Upper lobe of right lung (tissue), 1 donor: ENCODE data around the gene SREBF2. TPM values are rescaled to one million over a fixed set of nuclear protein-coding genes. Genes with fewer than 3 reads are reported as not detected.

ENCODE experiments used
- ATAC-seq: fragments of 200-7000 bp; cut with Tn5 transposase; one replicate; pipeline ENCODE4 v1.9.1; 2020; ENCODE audit warnings: mild to moderate bottlenecking, moderate library complexity
- DNase-seq: peaks from one replicate; pipeline ENCODE4 v3.0.0-alpha.2; 2020
- H3K27ac ChIP-seq: fragments of 200-600 bp; one replicate; pipeline ENCODE4 v1.8.0; 2022
- H3K27me3 ChIP-seq: fragments of 200-600 bp; one replicate; pipeline ENCODE4 v1.8.0; 2022; ENCODE audit warnings: mild to moderate bottlenecking
- H3K36me3 ChIP-seq: fragments of 200-600 bp; one replicate; pipeline ENCODE4 v1.8.0; 2022
- H3K4me1 ChIP-seq: fragments of 200-600 bp; one replicate; pipeline ENCODE4 v1.8.0; 2022
- H3K4me3 ChIP-seq: fragments of 200-600 bp; one replicate; pipeline ENCODE4 v1.8.0; 2022; ENCODE audit warnings: mild to moderate bottlenecking
- H3K9me3 ChIP-seq: fragments of 200-600 bp; one replicate; pipeline ENCODE4 v1.8.0; 2022
- intact Hi-C: fragments of 100-400 bp; cut with DNase I; formaldehyde crosslinking; loops from one replicate; pipeline ENCODE4 v1.11.0; 2022
- total RNA-seq: library from RNA; stranded (reverse); fragmentation: NEBNext Ultra II Directional; extraction: Animal tissue kit (Norgen Biotek cat#: 25700); gene quantifications from one replicate; pipeline ENCODE4 v1.2.1, GENCODE V29; 2021
- TF ChIP-seq, protein P1 (sequence below): fragments of 200-600 bp; IDR thresholded peaks from one replicate; pipeline ENCODE4 v1.8.0; 2022; ENCODE audit warnings: antibody characterized with exemption
- donor health status: DM: no; HTN: yes; CAD: no; lungs with severe emphysema.

Gene SREBF2
- total RNA-seq, 1 donor from 2014 or later, result 156 TPM

DNA sequence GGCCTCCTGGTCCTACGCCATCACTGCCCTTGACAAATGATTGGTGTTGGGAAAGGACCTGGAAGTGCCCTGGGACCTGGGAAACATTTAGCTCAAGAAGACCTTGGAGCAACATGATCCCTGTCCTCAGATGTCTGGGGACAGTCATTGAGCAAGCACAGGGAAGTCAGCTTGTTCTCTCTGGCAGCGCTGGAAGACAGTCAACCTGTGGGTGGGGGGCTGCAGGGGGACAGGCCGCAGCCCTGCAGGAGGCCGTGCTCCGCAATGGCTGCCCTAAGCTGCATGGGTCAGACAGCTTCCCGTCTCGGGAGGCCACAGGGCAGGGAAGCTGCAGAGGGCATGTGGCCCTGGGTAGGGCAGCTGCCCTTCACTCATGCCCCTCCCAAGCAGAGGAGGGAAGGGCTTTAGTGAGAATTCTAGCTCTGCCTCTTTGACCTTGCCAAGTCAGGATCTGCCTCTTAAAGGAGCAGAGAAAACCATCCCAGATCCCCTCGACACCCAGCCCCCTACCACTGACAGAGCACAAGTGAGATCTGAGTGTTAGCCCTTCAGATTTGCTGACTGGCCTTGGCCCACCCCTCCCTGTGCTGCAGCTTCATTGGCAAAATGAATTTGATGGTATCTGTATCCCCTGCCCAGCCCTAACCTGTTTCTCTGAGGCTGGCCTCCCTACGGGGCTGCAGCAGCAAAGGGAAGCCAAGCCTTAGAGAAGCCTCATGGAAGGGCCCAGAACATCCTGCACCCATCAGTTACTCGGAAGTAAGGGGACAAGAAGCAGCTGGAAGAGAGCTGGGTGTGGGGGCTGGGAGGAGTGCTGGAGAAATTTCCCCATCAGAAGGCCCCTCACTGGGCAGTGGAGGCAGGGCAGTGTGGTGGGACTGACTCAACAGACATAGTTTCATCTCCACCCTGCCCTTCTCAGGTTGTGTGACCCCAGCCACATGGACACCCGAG, 6.2 kb upstream of the SREBF2 start:
- H3K4me3 ChIP-seq, result no peak overlapping the region
- H3K36me3 ChIP-seq, result no peaks in the 10 kb centered on the region
- H3K9me3 ChIP-seq, result no peaks in the 10 kb centered on the region
- ATAC-seq, result peak; percentile 14
- no peak overlapping the region for H3K27ac ChIP-seq
- intact Hi-C loops, result loop anchor here (10.0 kb wide), 1 partner anchor 118 kb away; the partner anchor contains the start of gene CENPM
- TF ChIP-seq, protein P1, sequence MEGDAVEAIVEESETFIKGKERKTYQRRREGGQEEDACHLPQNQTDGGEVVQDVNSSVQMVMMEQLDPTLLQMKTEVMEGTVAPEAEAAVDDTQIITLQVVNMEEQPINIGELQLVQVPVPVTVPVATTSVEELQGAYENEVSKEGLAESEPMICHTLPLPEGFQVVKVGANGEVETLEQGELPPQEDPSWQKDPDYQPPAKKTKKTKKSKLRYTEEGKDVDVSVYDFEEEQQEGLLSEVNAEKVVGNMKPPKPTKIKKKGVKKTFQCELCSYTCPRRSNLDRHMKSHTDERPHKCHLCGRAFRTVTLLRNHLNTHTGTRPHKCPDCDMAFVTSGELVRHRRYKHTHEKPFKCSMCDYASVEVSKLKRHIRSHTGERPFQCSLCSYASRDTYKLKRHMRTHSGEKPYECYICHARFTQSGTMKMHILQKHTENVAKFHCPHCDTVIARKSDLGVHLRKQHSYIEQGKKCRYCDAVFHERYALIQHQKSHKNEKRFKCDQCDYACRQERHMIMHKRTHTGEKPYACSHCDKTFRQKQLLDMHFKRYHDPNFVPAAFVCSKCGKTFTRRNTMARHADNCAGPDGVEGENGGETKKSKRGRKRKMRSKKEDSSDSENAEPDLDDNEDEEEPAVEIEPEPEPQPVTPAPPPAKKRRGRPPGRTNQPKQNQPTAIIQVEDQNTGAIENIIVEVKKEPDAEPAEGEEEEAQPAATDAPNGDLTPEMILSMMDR, result no peak
- no peak for DNase-seq
- peaks cover 13% of the 10 kb centered on the region for H3K4me1 ChIP-seq
- no peaks in the 10 kb centered on the region for H3K27me3 ChIP-seq

DNA sequence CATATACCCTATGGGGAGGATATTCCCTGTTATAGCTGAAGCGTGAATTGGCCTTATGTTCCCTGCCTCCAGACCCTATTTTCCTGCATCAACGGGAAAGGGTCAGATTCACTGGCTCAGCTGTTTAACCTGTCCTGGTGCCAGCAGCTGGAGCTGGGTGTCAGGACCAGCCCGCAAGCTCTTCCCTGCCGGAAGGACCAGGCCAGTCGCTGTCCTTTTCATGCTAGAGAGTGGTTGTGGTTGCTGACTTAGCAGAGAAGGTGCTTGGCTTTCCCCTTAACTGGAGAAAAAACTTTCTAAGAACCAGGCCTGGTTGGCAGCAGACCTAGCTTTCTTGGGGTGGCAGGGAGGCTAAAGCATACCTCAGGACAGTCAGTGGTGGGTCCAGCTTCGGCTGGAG, 5.2 kb upstream of the SREBF2 start:
- Histone ChIP-seq H3K9me3 (no peaks in the 10 kb centered on the region), H3K27me3 (no peaks in the 10 kb centered on the region), H3K4me1 (peaks cover 13% of the 10 kb centered on the region), H3K27ac (no peak overlapping the region), H3K4me3 (no peak overlapping the region), H3K36me3 (no peaks in the 10 kb centered on the region)
- ATAC-seq (no peak), DNase-seq (no peak)
- TF ChIP-seq, protein P1, result no peak
- intact Hi-C loops, result loop anchor here (10.0 kb wide), 1 partner anchor 117 kb away; the partner anchor contains the start of gene CENPM

DNA sequence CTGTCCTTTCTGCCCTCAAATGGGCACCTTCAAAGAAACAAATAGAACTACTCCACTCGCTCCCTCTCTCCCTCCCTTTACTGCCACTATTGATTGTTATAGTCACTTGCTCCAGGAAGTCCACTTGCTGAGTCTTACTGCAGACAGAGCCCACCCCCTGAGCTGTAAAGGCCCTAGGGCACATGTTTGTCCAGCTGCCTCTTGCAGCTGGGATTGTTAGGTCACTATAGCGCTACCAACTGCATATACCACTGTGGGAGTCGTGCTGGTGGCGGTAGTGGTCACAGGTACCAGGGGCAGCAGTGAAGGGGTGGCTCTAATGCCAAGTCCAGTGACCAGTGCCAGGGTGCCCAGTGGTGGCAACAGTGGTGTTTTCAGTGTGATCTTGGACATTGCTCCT, 4.4 kb upstream of the SREBF2 start:
- H3K36me3 ChIP-seq, result no peaks in the 10 kb centered on the region
- intact Hi-C loops, result loop anchor here (10.0 kb wide), 1 partner anchor 116 kb away; the partner anchor contains the start of gene CENPM
- H3K9me3 ChIP-seq, result no peaks in the 10 kb centered on the region
- no peak overlapping the region for H3K4me3 ChIP-seq
- ATAC-seq (no peak), DNase-seq (no peak)
- no peak overlapping the region for H3K27ac ChIP-seq
- no peaks in the 10 kb centered on the region for H3K27me3 ChIP-seq
- peaks cover 13% of the 10 kb centered on the region for H3K4me1 ChIP-seq
- TF ChIP-seq, protein P1, result no peak

DNA sequence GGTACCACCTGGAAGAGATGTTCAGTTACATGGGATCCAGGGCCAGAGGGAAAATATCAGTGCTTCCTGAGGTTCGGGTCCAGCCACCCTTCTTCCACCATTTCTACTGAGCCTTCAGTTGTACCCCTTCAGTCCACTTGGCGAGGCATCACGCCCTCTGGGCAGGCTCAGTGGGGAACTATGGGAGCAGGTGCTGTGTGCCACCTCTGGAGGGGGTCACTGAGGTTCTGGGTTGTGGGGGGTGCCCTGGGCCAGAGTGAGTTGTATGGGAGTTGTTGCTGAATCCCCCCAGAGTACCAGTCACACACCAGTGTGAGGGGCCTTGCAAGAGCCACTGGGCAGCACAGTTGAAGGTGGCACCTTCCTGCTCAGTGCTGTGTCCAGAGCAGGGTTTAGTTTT, 2.7 kb upstream of the SREBF2 start:
- intact Hi-C loops, result no loop called here
- ATAC-seq, result no peak

DNA sequence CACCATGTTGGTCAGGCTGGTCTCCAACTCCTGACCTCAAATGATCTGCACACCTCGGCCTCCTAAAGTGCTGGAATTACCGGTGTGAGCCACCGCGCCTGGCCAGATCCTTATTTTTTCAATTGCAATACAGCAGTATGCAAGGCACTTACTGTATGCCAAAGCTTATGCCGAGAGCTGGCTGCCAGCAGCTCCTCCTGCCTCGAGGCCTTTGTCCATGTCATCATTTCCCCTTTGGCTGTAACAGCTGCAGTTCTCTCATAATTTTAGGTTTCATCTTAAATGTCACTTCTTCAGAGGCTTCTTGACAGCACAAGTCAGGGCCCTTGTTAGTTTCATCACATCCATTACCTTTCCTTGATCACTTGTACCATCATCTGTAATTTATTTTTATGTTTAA, 1.5 kb upstream of the SREBF2 start:
- ATAC-seq (no peak), DNase-seq (no peak)
- H3K4me3 ChIP-seq, result no peak overlapping the region
- no peaks in the 10 kb centered on the region for H3K9me3 ChIP-seq
- H3K27me3 ChIP-seq, result no peaks in the 10 kb centered on the region
- TF ChIP-seq, protein P1, result no peak
- H3K4me1 ChIP-seq, result peaks cover 20% of the 10 kb centered on the region
- no peak overlapping the region for H3K27ac ChIP-seq
- intact Hi-C loops, result no loop called here
- H3K36me3 ChIP-seq, result peaks cover 3% of the 10 kb centered on the region

More for the DNA sequence above, 2.7 kb upstream of the SREBF2 start:
- no peaks in the 10 kb centered on the region for H3K9me3 ChIP-seq
- H3K4me1 ChIP-seq, result peaks cover 27% of the 10 kb centered on the region
- DNase-seq, result no peak
- H3K4me3 ChIP-seq, result no peak overlapping the region
- H3K36me3 ChIP-seq, result no peaks in the 10 kb centered on the region
- TF ChIP-seq, protein P1, result no peak
- H3K27me3 ChIP-seq, result no peaks in the 10 kb centered on the region
- H3K27ac ChIP-seq, result no peak overlapping the region
